HG03175 (cell line): ENCODE data around the gene BCAP31.

Source experiments
- ATAC-seq: cut with Tn5 transposase; IDR thresholded peaks from one replicate; pipeline ENCODE4 v1.9.1; 2021; ENCODE audit warnings: mild to moderate bottlenecking, moderate library complexity; ENCODE audit not compliant: unreplicated experiment

The BCAP31 gene

DNA sequence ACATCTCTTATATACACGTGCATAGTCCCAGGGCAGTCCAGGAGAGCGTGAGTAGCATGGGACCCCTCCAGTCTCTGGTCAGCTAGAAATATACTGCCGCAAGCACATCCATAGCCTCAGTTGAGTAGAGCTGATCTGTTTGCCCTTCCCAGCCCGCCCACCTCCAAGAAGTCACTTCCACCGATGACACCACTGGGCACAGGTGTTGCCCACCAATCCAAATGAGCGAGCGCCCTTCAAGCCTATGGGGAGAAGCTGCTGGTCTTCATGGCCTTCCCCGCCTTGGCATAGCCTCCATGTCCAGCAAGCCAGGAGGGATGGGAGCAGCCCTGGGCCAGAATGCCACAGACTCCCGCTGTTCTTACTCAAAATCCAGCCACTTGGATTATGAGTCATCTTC is 67.0 kb downstream of the BCAP31 start:
- no peak for ATAC-seq

DNA sequence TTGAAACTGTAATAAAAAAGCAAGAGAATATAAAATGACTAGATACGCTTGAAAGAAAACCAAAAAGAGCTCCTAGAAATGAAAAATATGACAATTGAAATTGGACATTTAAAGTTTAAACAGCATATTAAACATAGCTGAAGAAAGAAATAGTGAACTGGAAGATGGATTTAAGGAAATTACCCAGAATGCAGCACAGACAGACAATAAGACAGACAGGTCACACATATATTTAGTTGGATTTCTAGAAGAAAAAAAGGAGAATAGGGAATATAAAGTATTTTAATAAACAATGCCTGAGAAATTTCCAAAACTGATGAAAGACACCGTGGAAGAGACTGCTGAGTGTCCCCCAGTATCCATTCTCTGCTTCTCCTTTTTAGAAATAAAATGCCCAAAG is 70.6 kb downstream of the BCAP31 start:
- ATAC-seq = no peak

DNA sequence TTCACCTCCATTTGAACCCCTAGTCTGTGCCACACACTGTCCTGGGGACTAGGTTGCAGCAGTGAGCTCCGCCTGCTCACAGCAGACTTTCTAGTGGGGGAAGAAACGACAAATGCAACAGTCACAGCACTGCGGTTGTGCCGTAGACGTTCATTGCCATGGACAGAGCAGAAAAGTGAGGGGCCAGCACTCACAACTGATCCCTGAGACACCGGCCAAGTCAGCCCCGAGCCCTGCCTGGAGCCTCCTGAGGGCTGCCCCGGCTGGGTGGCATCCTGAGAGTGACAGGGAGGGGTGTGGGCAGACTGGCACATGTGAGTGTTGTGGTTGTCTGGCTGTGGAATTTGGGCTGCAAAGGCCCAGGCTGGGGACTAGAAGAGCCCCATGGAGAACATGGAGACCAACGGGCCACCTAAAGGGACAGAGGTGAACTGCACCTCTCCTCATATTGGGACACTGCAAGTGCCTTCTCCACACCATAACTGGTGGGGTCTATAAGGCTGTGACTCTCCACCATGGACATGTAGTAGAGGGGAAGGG is 72.6 kb downstream of the BCAP31 start:
- ATAC-seq = peak; percentile 45

- no peak for ATAC-seq
These were observed 73.2 kb downstream of the BCAP31 start for GRCh38 chrX:153650959-153651358.
